HFF-Myc (cell line): ENCODE measurements around the gene KDM2A.

Source experiments
- DNase-seq: peaks from one replicate; pipeline ENCODE4 v3.0.0-alpha.2; 2011; ENCODE audit warnings: low read depth; ENCODE audit errors: extremely low read depth
- H3K4me3 ChIP-seq: replicated peaks from 2 replicates; pipeline ENCODE4 v1.5.1; 2011; ENCODE audit warnings: low read depth, mild to moderate bottlenecking, control low read depth, low read length
- TF ChIP-seq, protein P1 (sequence below): IDR thresholded peaks from 2 replicates; pipeline ENCODE4 v1.5.1; 2012; ENCODE audit warnings: mild to moderate bottlenecking, low read depth, low read length, control low read depth; ENCODE audit errors: missing control alignments

KDM2A gene

DNA sequence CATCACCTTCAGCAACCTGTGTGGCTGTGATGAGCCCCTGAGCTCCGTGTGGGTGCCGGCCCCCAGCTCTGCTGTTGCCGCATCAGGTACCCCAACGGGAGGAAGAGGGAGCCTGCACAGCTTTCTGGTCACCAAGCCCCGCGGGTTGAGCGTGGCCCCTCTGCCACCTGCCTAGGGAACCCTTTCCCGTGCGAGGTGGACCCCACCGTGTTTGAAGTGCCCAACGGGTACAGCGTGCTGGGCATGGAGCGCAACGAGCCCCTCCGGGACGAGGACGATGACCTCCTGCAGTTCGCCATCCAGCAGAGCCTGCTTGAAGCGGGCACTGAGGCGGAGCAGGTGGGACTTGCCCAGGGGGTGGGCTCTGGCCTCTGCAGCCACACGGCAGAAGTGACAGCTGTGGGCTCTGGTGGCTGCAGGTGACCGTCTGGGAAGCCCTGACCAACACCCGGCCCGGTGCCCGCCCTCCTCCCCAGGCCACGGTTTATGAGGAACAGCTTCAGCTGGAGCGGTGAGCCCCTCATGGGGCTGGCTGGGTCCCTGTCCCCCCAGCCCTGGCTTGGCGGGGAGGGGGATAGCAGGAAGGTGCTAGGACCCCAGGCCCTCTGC lies 182.4 kb downstream of the KDM2A start:
- H3K4me3 ChIP-seq = no peak overlapping the region
- TF ChIP-seq, protein P1, sequence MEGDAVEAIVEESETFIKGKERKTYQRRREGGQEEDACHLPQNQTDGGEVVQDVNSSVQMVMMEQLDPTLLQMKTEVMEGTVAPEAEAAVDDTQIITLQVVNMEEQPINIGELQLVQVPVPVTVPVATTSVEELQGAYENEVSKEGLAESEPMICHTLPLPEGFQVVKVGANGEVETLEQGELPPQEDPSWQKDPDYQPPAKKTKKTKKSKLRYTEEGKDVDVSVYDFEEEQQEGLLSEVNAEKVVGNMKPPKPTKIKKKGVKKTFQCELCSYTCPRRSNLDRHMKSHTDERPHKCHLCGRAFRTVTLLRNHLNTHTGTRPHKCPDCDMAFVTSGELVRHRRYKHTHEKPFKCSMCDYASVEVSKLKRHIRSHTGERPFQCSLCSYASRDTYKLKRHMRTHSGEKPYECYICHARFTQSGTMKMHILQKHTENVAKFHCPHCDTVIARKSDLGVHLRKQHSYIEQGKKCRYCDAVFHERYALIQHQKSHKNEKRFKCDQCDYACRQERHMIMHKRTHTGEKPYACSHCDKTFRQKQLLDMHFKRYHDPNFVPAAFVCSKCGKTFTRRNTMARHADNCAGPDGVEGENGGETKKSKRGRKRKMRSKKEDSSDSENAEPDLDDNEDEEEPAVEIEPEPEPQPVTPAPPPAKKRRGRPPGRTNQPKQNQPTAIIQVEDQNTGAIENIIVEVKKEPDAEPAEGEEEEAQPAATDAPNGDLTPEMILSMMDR = no peak
- no peak for DNase-seq

DNA sequence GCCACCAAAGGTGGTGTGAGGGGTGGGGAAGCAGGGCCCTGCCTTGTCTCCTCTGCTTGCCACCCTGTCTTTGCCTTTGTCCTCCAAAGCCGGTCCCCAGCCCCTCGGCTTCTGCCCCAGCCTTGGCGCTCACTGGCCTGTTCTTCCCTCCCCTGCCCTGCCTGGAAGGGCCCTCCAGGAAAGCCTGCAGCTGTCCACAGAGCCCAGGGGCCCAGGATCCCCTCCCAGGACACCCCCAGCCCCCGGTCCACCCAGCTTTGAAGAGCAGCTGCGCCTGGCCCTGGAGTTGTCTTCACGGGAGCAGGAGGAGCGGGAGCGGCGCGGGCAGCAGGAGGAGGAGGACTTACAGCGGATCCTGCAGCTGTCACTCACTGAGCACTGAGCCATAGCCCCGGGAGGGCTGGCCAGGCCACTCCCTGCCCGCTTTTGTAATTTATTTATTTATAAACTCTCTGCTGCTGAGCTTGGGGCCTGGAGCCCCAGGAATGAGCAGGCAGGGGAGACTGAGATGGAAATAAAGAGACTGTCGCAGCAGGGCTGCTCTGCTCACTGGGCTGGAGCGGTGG lies 183.0 kb downstream of the KDM2A start:
- no peak for DNase-seq
- TF ChIP-seq, protein P1 = no peak
- no peak overlapping the region for H3K4me3 ChIP-seq

DNA sequence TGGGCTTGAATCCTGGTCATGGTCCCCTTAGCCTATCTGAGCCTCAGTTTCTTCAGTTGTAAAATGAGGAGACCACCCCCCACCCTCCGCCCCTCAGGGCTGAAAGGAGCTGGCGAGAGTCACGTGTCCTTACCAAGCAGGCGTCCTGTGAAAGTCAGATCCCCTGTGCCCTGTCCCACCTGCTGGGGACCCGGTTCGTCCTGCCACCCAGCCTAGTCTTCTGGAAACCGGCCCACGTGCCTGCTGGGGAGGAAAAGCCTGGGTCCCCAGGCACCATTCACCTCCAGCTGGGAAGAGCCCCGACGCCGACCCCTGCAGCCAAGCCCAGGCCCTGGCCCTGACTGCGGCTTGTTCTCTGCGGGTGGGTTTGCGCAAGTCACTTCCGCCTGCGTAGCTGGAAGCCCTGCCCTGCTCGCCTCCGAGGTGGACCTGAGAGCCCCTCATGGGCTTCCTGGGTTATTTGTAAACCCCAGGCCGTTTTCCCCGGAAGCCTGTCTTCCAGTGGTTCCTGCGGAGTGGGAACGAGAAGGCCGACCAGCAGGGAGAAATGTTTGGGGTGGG lies 183.6 kb downstream of the KDM2A start:
- TF ChIP-seq, protein P1 = no peak
- DNase-seq = no peak

DNA sequence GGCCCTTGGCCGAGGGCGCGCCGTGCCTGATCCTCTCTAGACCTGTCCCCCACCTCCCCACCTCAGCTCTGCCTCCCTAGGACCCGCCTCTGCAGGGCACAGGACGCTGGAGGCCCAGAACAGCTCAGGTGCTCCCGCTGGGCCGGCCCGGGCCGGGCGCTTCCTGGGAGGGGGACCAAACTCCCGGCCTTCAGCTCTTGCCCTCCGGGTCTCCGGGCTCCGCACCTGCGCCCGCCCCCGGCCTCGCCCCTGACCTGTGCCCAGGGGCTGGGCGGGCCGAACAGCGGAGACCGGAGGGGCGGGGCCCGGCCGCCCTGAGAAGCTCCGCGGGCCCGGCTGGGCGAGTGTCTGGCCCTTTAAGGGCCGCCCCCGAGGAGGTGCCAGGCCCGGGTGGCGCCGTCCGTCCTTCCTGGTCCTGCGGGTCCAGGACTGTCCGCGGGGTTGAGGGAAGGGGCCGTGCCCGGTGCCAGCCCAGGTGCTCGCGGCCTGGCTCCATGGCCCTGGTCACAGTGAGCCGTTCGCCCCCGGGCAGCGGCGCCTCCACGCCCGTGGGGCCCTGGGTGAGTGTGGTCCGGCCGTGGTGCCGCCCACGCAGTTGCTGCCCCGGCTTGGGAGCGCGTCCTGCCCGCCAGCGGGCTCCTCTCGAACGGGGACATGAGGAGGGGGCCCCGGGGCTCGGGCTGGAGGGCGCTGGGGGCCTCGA lies 184.2 kb downstream of the KDM2A start, which contains the start of gene SSH3:
TSS of gene SSH3 (plus strand) at position 399 of the 703 bp plus-strand sequence. CDS start at position 495, 96 bp downstream.
- DNase-seq = no peak
- TF ChIP-seq, protein P1 = no peak
- H3K4me3 ChIP-seq = peak within 1 kb of the TSS; percentile 64

More for the DNA sequence above, 183.6 kb downstream of the KDM2A start:
- peak overlapping the region; percentile 64 for H3K4me3 ChIP-seq

DNA sequence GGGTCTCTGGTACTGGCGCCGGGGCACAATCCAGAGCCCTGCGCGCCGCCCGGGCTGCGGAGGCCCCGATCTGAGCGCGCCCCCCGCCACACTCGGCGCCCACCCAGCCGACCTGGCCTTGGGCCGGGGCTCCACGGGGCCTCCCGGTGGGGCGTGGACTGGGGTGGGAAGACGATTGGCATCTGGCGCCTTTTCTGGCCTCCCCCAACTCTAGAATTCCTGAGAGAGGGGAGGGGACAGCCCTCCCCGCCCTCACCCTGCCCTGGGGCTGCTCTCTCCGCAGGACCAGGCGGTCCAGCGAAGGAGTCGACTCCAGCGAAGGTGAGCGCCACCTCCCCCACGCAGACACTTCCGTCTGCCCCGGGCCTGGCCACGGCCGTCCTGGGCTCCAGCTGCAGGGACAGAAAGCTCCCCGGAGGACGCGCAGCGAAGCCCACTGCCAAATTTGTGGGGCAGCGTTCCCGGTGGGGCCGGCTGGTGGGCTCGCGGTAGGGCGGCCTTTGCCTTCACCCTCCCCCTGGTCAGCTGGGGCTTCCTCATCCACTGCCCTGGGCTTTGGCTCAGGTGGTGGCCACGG lies 184.9 kb downstream of the KDM2A start:
- H3K4me3 ChIP-seq = peak overlapping the region; percentile 64
- TF ChIP-seq, protein P1 = no peak
- no peak for DNase-seq

DNA sequence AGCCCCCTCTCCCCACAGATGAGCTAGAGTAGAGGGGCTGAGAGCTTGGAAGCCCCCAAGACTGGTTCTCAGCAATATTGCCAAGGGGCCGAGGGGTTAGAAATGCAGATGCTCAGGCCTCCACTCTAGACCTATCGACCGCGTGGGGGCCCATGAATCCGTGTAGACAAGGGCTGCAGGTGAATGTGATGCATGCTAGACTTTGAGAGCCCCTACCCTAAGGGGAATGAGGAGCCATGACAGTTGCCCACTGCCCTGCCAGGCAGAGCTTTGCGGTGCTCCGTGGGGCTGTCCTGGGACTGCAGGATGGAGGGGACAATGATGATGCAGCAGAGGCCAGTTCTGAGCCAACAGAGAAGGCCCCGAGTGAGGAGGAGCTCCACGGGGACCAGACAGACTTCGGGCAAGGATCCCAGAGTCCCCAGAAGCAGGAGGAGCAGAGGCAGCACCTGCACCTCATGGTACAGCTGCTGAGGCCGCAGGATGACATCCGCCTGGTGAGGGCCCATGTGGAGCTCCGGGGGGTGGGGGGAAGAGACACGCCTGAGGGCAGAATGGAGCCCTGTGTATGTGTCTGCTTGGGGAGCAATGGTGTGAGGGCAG lies 185.5 kb downstream of the KDM2A start:
- TF ChIP-seq, protein P1 = no peak
- H3K4me3 ChIP-seq = peak overlapping the region; percentile 64
- no peak for DNase-seq
